Body of pancreas (tissue), 4 donors: Measurements from ENCODE around the gene TMEM92. TPM values are rescaled to one million over a fixed set of nuclear protein-coding genes. Genes with fewer than 3 reads are reported as not detected.
"Not testable (repeated sequence)": the region's sequence is repeated elsewhere in the genome, so short reads cannot be mapped to it uniquely, and the experiment has no call there.

Experiments used
- ATAC-seq: fragments of 150-250 bp; one replicate; pipeline ENCODE4 v1.9.1; 2016
- DNase-seq, 4 donors: peaks; one replicate each; pipeline ENCODE4 v3.0.0-alpha.2; 2019
- H3K27ac ChIP-seq, 4 donors: fragments of 200-600 bp; sonication (generic); 1 replicate in 3 of 4; 2 replicates in 1 of 4; pipeline versions ENCODE4 v1.5.1 to v1.6.1; 2016 to 2019; ENCODE audit warnings: mild to moderate bottlenecking in 1 of 4, mixed read lengths in 1 of 4, moderate library complexity in 1 of 4
- H3K27me3 ChIP-seq, 2 donors: fragments of 200-600 bp; sonication (generic); one replicate each; pipeline ENCODE4 v1.6.0; 2016; ENCODE audit warnings: mild to moderate bottlenecking in 1 of 2
- H3K36me3 ChIP-seq, 2 donors: fragments of 200-600 bp; sonication (generic); replicated peaks in 1 of 2; 2 replicates each; pipeline ENCODE4 v1.5.1; 2016; ENCODE audit warnings: low read depth in 2 of 2; ENCODE audit not compliant: insufficient read depth in 1 of 2
- H3K4me1 ChIP-seq: fragments of 200-600 bp; sonication (generic); one replicate; pipeline ENCODE4 v1.6.0; 2016
- H3K4me3 ChIP-seq, 2 donors: fragments of 200-600 bp; sonication (generic); 1 replicate in 1 of 2; 2 replicates in 1 of 2; pipeline ENCODE4 v1.5.1; 2016 to 2019
- H3K9me3 ChIP-seq, 3 donors: fragments of 200-600 bp; sonication (generic); 1 replicate in 2 of 3; 2 replicates in 1 of 3; pipeline ENCODE4 v1.5.1; 2016
- POLR2A ChIP-seq, 3 donors: fragments of 450-650 bp; IDR thresholded peaks; one replicate each; pipeline ENCODE4 v1.6.1; 2016; ENCODE audit warnings: antibody characterized with exemption in 3 of 3, mild to moderate bottlenecking in 2 of 3
- WGBS, 2 donors: methylation state at CpG; one replicate each; pipeline ENCODE4 v1.1.5; 2017; 5-methylcytosine and 5-hydroxymethylcytosine counted together
- intact Hi-C: fragments of 100-400 bp; cut with DNase I; formaldehyde crosslinking; loops from one replicate; pipeline ENCODE4 v1.15.1; 2023
- total RNA-seq, 2 donors: library from RNA; depleted of rRNA; stranded (reverse); fragments of >200 nt; gene quantifications; one replicate each; pipeline ENCODE4 v1.1.0, GENCODE V29; 2016
- TF ChIP-seq, protein P1 (sequence below), 7 experiments: fragments of 450-650 bp in 4 of 7; fragments of 200-600 bp in 3 of 7; sonication (generic) in 3 of 7; IDR thresholded peaks; one replicate each; pipeline ENCODE4 v1.5.1; 2016 to 2019; ENCODE audit warnings: antibody characterized with exemption in 7 of 7

Gene TMEM92
- total RNA-seq, 2 donors from 2014 or later = not detected

DNA sequence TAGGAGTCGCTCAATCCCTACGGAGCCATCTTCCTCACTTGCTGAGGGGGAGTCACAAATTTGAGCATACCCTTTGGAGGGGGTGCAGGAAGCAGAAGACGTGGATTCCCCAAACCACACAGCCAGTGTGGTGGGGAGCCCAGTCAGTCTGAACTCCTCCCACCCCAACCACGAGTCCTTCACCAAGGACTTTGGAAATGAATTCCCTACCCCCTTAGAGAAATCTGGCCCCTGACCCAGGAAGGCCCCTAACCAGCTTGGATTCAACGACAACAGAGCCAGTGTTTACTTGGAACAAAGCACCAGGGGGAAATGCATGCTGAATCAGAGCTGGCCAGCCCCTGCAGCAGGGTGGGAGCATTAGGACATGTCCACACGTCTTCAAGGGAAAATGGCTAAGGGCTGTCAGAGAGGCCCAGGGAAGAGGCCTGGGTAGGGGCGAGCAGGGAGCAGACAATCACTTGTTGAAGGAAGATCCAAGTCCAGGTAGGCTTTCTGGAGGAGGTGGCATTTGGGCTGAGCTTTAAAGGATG, 5.5 kb upstream of the TMEM92 start:
- no peak for TF ChIP-seq POLR2A (IDR thresholded peaks at IDR 0.05)
- TF ChIP-seq, protein P1, sequence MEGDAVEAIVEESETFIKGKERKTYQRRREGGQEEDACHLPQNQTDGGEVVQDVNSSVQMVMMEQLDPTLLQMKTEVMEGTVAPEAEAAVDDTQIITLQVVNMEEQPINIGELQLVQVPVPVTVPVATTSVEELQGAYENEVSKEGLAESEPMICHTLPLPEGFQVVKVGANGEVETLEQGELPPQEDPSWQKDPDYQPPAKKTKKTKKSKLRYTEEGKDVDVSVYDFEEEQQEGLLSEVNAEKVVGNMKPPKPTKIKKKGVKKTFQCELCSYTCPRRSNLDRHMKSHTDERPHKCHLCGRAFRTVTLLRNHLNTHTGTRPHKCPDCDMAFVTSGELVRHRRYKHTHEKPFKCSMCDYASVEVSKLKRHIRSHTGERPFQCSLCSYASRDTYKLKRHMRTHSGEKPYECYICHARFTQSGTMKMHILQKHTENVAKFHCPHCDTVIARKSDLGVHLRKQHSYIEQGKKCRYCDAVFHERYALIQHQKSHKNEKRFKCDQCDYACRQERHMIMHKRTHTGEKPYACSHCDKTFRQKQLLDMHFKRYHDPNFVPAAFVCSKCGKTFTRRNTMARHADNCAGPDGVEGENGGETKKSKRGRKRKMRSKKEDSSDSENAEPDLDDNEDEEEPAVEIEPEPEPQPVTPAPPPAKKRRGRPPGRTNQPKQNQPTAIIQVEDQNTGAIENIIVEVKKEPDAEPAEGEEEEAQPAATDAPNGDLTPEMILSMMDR (IDR thresholded peaks at IDR 0.05) = no peak
- peaks cover 16% of the 10 kb centered on the region for H3K4me1 ChIP-seq
- H3K9me3 ChIP-seq = no peaks in the 10 kb centered on the region
- ATAC-seq (no peak), DNase-seq (no peak)
- H3K36me3 ChIP-seq = no peaks in the 10 kb centered on the region
- H3K27ac ChIP-seq = no peak overlapping the region
- no peak overlapping the region for H3K4me3 ChIP-seq
- intact Hi-C loops = no loop called here
- peaks cover 0 to 6% of the 10 kb centered on the region in 2 donors for H3K27me3 ChIP-seq
- WGBS, 2 donors = 69 to 84% methylated on average over 6 to 7 of the region's 7 CpGs

DNA sequence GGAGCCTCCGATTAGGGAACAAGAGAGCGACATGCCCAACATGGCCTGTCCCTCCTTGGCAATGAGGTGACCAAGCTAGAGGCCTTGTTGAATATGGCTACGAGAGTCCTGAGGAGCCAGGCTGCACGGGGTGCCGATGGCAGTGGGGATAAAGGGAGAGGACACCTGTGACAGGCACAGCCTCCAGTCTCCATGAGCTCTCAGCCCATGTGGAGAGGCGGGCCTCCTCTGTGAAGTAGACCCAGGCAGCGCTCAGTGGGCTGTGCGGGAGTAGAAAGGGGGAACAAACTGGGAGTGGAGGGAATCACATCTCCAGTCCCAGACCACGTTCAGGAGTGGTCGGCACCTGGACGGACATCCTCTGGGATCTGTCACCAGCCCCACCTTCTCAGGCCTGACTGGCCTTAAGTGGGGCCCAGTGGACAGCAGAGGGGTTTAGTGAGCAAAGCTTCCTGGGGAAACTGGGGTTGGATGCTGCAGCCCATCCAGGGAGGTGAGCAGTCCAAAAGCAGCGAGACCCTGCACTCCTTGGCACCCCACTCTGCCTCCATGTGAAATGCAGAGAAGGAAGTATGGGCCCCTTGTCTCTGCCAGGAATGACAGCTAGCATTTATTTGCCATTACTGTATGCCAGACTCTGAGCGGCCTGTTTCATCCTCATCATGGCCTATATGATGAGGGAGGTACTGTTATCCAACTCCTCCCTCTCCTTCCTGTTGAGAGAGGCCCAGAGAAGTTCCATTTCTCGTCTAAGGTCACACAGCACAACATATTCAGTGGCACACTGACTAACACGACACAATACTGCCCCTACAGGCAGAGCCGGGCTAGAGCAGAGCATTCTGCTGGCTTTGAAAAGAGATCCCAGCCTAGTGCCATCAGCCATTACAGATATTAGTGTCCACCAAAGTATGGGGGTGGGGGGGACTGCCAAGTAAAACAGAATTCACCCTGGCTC, 4.5 kb upstream of the TMEM92 start:
- intact Hi-C loops = loop anchor here (5.0 kb wide), 1 partner anchor 67 kb away; the partner anchor contains the start of gene COL1A1
- Histone ChIP-seq H3K27me3 (peaks cover 0 to 12% of the 10 kb centered on the region in 2 donors), H3K27ac (no peak overlapping the region), H3K4me3 (no peak overlapping the region), H3K9me3 (no peaks in the 10 kb centered on the region), H3K4me1 (peaks cover 16% of the 10 kb centered on the region), H3K36me3 (no peaks in the 10 kb centered on the region)
- TF ChIP-seq POLR2A (IDR thresholded peaks at IDR 0.05) = no peak
- TF ChIP-seq, protein P1 (IDR thresholded peaks at IDR 0.05) = peak; percentile 35 to 60 (median 54)
- 59 to 67% methylated on average over 13 to 16 of the region's 16 CpGs for WGBS, 2 donors
- DNase-seq = peak; percentile 61 to 75 (median 65)
- ATAC-seq = peak; percentile 51

DNA sequence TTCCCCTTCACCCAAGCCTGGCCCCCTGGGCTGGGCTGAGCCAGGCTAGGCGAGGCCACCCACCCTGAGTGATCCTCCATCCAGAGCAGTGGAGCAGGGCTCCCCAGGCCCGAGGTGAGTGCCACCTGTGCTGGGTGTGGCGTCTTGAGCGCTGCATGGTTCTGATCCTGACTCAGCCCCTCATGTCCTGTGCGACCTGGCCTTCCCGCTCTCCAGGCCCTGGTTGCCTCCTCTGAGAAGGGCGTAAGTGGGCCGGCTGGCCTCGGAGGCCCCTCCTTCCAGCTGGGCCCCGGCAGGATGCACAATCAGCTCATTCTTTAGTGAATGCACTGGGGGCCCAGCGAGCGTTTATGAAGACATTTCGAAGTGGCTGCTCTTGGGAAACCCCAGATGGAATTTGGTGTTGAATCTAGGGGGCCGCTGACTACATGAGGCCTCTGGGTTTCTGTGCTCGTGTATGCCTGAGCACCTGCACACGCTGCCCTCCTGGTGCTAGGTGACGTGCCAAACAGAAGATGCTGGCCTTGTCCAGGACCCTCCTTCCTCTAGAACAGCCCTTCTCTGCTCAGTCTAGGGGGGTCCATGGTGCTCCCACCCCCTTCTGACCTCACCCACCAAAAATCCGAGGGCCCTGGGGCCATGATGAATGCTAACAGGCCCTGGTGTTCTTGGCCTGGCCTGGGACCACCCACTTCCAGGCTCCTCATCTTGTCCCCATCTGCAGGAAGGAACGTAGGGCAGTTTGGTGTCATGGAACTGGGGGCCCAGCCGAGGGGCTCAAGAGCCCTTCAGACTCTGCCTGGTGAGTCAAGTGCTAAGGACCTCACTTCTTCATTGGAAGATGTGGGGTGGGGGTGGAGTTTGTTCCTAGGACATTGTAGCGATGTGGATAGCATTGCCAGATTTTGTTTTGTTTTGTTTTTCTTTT, 3.6 kb upstream of the TMEM92 start:
- DNase-seq (peak in 1 of 4 donors; percentile 7), ATAC-seq (no peak)
- H3K36me3 ChIP-seq = no peaks in the 10 kb centered on the region
- intact Hi-C loops = loop anchor here (5.0 kb wide), 1 partner anchor 68 kb away; the partner anchor contains the start of gene COL1A1
- H3K27ac ChIP-seq = no peak overlapping the region
- no peaks in the 10 kb centered on the region for H3K9me3 ChIP-seq
- 77 to 82% methylated on average over 10 to 21 of the region's 21 CpGs for WGBS, 2 donors
- no peak overlapping the region for H3K4me3 ChIP-seq
- peaks cover 0 to 12% of the 10 kb centered on the region in 2 donors for H3K27me3 ChIP-seq
- H3K4me1 ChIP-seq = peaks cover 16% of the 10 kb centered on the region
- TF ChIP-seq, protein P1 (IDR thresholded peaks at IDR 0.05) = no peak
- no peak for TF ChIP-seq POLR2A (IDR thresholded peaks at IDR 0.05)

DNA sequence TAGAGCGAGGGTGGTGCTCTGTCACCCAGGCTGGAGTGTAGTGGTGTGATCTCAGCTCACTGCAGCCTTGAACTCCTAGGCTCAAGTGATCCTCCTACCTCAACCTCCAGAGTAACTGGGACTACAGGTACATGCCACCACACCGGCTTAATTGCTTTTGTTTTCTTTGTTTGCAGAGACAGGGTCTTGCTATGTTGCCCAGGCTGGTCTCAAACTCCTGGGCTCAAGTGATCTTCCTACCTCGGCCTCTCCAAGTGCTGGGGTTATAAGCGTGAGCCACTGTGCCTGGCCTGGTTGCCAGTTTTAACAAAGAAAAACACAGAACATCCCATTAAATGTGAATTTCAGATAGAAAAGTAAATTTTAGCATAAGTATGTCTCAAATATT, 2.9 kb upstream of the TMEM92 start:
- H3K27ac ChIP-seq, H3K4me3 ChIP-seq, H3K36me3 ChIP-seq, ATAC-seq, DNase-seq, H3K9me3 ChIP-seq: not testable (repeated sequence)
- H3K4me1 ChIP-seq = peaks cover 16% of the 10 kb centered on the region
- WGBS, 2 donors = 87 to 94% methylated on average over 4 of the region's 4 CpGs
- intact Hi-C loops = loop anchor here (5.0 kb wide), 1 partner anchor 69 kb away; the partner anchor contains the start of gene COL1A1
- peaks cover 0 to 12% of the 10 kb centered on the region in 2 donors for H3K27me3 ChIP-seq
